ENCODE results near the gene SLC25A3. TPM values are rescaled to one million over a fixed set of nuclear protein-coding genes. Genes with fewer than 3 reads are reported as not detected.

Gene SLC25A3
- total RNA-seq, 1 experiment from 2014 or later: 520 TPM

GRCh38 chr12:98610596-98610995 lies 17.1 kb downstream of the SLC25A3 start:
- no TSS peak for BruUV-seq (replicated peaks)
- CTCF ChIA-PET: interaction anchor here (0.6 kb wide), 2 partner anchors 119 to 185 kb away, joined by 3 to 4 read pairs; no protein-coding TSS in a partner anchor
- H3K4me1 Mint-ChIP-seq (ENCODE audit: low read depth, unreplicated experiment): no peaks in the 10 kb centered on the region
- no peak overlapping the region for H3K27ac Mint-ChIP-seq (ENCODE audit: unreplicated experiment)
- H3K36me3 Mint-ChIP-seq (ENCODE audit: insufficient read depth, unreplicated experiment): no peaks in the 10 kb centered on the region
- TF ChIP-seq, protein P1, sequence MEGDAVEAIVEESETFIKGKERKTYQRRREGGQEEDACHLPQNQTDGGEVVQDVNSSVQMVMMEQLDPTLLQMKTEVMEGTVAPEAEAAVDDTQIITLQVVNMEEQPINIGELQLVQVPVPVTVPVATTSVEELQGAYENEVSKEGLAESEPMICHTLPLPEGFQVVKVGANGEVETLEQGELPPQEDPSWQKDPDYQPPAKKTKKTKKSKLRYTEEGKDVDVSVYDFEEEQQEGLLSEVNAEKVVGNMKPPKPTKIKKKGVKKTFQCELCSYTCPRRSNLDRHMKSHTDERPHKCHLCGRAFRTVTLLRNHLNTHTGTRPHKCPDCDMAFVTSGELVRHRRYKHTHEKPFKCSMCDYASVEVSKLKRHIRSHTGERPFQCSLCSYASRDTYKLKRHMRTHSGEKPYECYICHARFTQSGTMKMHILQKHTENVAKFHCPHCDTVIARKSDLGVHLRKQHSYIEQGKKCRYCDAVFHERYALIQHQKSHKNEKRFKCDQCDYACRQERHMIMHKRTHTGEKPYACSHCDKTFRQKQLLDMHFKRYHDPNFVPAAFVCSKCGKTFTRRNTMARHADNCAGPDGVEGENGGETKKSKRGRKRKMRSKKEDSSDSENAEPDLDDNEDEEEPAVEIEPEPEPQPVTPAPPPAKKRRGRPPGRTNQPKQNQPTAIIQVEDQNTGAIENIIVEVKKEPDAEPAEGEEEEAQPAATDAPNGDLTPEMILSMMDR (IDR thresholded peaks at IDR 0.05; ENCODE audit: unreplicated experiment): no peak
- intact Hi-C loops (cut with micrococcal nuclease; ENCODE audit: unreplicated experiment): no loop called here
- no peak for DNase-seq
- H3K27me3 Mint-ChIP-seq (ENCODE audit: unreplicated experiment): no peaks in the 10 kb centered on the region
- no peaks in the 10 kb centered on the region for H3K9me3 Mint-ChIP-seq (ENCODE audit: low read depth, unreplicated experiment)
- no peak overlapping the region for H3K4me3 Mint-ChIP-seq (ENCODE audit: low read depth, unreplicated experiment)

- BruUV-seq (replicated peaks): no TSS peak
- TF ChIP-seq, protein P1 (IDR thresholded peaks at IDR 0.05; ENCODE audit: unreplicated experiment): no peak
- Mint-ChIP-seq H3K9me3 (ENCODE audit: low read depth, unreplicated experiment) (no peaks in the 10 kb centered on the region), H3K27me3 (ENCODE audit: unreplicated experiment) (no peaks in the 10 kb centered on the region), H3K4me1 (ENCODE audit: low read depth, unreplicated experiment) (no peaks in the 10 kb centered on the region), H3K4me3 (ENCODE audit: low read depth, unreplicated experiment) (no peak overlapping the region), H3K27ac (ENCODE audit: unreplicated experiment) (no peak overlapping the region), H3K36me3 (ENCODE audit: insufficient read depth, unreplicated experiment) (no peaks in the 10 kb centered on the region)
- intact Hi-C loops (cut with micrococcal nuclease; ENCODE audit: unreplicated experiment): no loop called here
- DNase-seq: no peak
- CTCF ChIA-PET: interaction anchor here (0.7 kb wide), 1 partner anchor 379 kb away, joined by 5 read pairs; no protein-coding TSS in a partner anchor
These were observed 19.3 kb downstream of the SLC25A3 start for GRCh38 chr12:98612696-98613334.

DNA sequence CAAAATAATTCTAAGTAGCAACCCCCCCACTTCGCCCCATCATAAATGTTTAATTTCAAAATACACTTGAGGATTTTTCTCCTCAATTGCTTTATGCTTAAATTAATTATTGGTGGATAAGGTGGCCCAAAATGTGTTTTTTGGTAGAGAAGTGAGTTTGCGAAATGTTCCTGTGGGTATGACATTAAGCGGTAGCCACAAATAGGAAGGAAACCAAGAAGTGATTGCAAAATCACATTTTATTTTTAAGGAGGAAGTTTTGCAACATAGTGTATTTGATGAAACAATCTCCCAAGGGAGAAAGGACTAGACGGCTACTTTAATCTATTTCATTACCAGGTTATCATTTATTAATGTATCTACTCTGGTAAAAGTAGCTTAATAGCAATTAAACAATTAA lies 25.5 kb downstream of the SLC25A3 start:
- no peaks in the 10 kb centered on the region for H3K36me3 Mint-ChIP-seq (ENCODE audit: insufficient read depth, unreplicated experiment)
- CTCF ChIA-PET: interaction anchor here (0.6 kb wide), 1 partner anchor 132 kb away, joined by 3 read pairs; no protein-coding TSS in a partner anchor
- H3K4me3 Mint-ChIP-seq (ENCODE audit: low read depth, unreplicated experiment): no peak overlapping the region
- DNase-seq: no peak
- TF ChIP-seq, protein P1 (IDR thresholded peaks at IDR 0.05; ENCODE audit: unreplicated experiment): no peak
- no peaks in the 10 kb centered on the region for H3K27me3 Mint-ChIP-seq (ENCODE audit: unreplicated experiment)
- no TSS peak for BruUV-seq (replicated peaks)
- no peaks in the 10 kb centered on the region for H3K4me1 Mint-ChIP-seq (ENCODE audit: low read depth, unreplicated experiment)
- H3K27ac Mint-ChIP-seq (ENCODE audit: unreplicated experiment): no peak overlapping the region
- intact Hi-C loops (cut with micrococcal nuclease; ENCODE audit: unreplicated experiment): no loop called here
- no peaks in the 10 kb centered on the region for H3K9me3 Mint-ChIP-seq (ENCODE audit: low read depth, unreplicated experiment)

DNA sequence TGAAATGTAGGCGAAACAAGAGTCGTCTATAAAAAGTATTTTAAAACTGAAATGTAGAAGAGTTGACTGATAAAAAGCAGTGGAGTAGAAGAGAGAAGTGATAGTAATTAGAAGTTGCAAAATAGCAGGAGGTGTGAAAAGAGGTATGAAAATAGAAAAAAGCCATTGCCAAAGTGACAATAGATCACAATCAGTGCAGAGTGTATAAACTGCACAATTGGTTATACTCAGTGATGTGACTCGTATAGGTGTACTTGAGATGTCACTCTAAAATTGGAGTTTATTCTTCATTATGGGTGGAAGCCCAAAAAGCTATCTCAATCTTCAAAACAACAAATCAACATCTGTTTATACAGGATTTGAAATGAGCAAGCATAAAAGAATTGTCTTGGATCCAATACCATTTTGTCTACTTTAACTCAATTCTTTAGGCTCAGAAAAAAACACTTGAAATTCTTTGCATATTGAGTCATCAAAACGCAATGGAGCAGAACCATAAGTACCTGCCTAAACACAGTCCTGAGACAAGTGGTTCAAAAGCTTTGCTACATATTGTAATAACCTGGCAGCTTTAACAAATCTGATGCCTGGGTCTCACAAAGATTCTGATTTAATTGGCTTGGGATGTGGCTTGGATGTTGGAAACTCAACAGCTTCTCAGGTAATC lies 42.3 kb downstream of the SLC25A3 start:
- CTCF ChIA-PET: interaction anchor here (0.6 kb wide), 1 partner anchor 105 kb away, joined by 5 read pairs; no protein-coding TSS in a partner anchor
- no peak for DNase-seq
- TF ChIP-seq, protein P1 (IDR thresholded peaks at IDR 0.05; ENCODE audit: unreplicated experiment): no peak
- Mint-ChIP-seq H3K4me1 (ENCODE audit: low read depth, unreplicated experiment) (peaks cover 9% of the 10 kb centered on the region), H3K27ac (ENCODE audit: unreplicated experiment) (no peak overlapping the region), H3K27me3 (ENCODE audit: unreplicated experiment) (no peaks in the 10 kb centered on the region), H3K36me3 (ENCODE audit: insufficient read depth, unreplicated experiment) (no peaks in the 10 kb centered on the region), H3K9me3 (ENCODE audit: low read depth, unreplicated experiment) (no peaks in the 10 kb centered on the region), H3K4me3 (ENCODE audit: low read depth, unreplicated experiment) (no peak overlapping the region)
- intact Hi-C loops (cut with micrococcal nuclease; ENCODE audit: unreplicated experiment): no loop called here
- no TSS peak for BruUV-seq (replicated peaks)

All from Calu3 (cell line).